K562 (cell line): ENCODE data around the gene PPP1R15B. TPM values are rescaled to one million over a fixed set of nuclear protein-coding genes. Genes with fewer than 3 reads are reported as not detected.
A peak's percentile ranks its signal among the peaks of the same experiment; 100 is the strongest.

Experiments used
- C11orf30 ChIP-seq: fragments of 450-650 bp; IDR thresholded peaks from 2 replicates; pipeline ENCODE4 v1.6.1; 2016; ENCODE audit warnings: low read depth, mild to moderate bottlenecking
- CBFA2T2 ChIP-seq: fragments of 450-650 bp; conservative IDR thresholded peaks from 2 replicates; pipeline ENCODE4 v1.6.1; 2017; ENCODE audit warnings: mild to moderate bottlenecking
- CBX3 ChIP-seq, 2 experiments: IDR thresholded peaks; 1 replicate in 1 of 2; 2 replicates in 1 of 2; pipeline ENCODE4 v1.6.1; 2012; ENCODE audit warnings: inconsistent platforms in 2 of 2, low read length in 2 of 2, borderline replicate concordance in 1 of 2, control low read depth in 1 of 2
- DEAF1 ChIP-seq: fragments of 450-650 bp; formaldehyde crosslinking; IDR thresholded peaks from 2 replicates; pipeline ENCODE4 v1.4.0; 2020; ENCODE audit warnings: mild to moderate bottlenecking, moderate library complexity
- E2F5 ChIP-seq: sonication (generic); formaldehyde crosslinking; IDR thresholded peaks from 2 replicates; pipeline ENCODE4 v1.8.0; 2022; ENCODE audit warnings: mild to moderate bottlenecking, missing genetic modification reagents
- FOXO4 ChIP-seq: fragments of 450-650 bp; formaldehyde crosslinking; IDR thresholded peaks from 2 replicates; pipeline ENCODE4 v1.4.0; 2020; ENCODE audit warnings: mild to moderate bottlenecking, moderate library complexity
- GTF2A2 ChIP-seq: IDR thresholded peaks from 2 replicates; pipeline ENCODE4 v1.6.1; 2016; ENCODE audit warnings: mild to moderate bottlenecking, missing genetic modification characterization, missing compliant biosample characterization
- MAZ ChIP-seq, 2 experiments: fragments of 450-650 bp in 1 of 2; sonication (generic) in 1 of 2; formaldehyde crosslinking; IDR thresholded peaks in 1 of 2; conservative IDR thresholded peaks in 1 of 2; 2 replicates each; pipeline versions ENCODE4 v1.4.0 to v1.5.0; 2020; ENCODE audit warnings: mild to moderate bottlenecking in 1 of 2, missing genetic modification reagents in 1 of 2
- MCM5 ChIP-seq: fragments of 450-650 bp; IDR thresholded peaks from 2 replicates; pipeline ENCODE4 v1.6.1; 2016; ENCODE audit warnings: low read depth
- MEF2D ChIP-seq: conservative IDR thresholded peaks from 2 replicates; pipeline ENCODE4 v1.6.1; 2016; ENCODE audit warnings: low read depth, missing genetic modification characterization, missing compliant biosample characterization
- MYC ChIP-seq, 2 experiments: fragments of 250-450 bp in 1 of 2; sonication (Bioruptor Pico) in 1 of 2; IDR thresholded peaks; 2 replicates each; pipeline versions ENCODE4 v1.5.1 to v1.6.1; 2012 to 2021; ENCODE audit warnings: low read depth in 2 of 2, borderline replicate concordance in 1 of 2, improper control_type of control experiment in 1 of 2, low read length in 1 of 2, mild to moderate bottlenecking in 1 of 2, moderate library complexity in 1 of 2
- RNF219 ChIP-seq: fragments of 250-450 bp; sonication (Bioruptor Pico); IDR thresholded peaks from 2 replicates; pipeline ENCODE4 v1.5.0; 2022; ENCODE audit warnings: mild to moderate bottlenecking
- TCFL5 ChIP-seq: fragments of 250-450 bp; sonication (Bioruptor Pico); conservative IDR thresholded peaks from 2 replicates; pipeline ENCODE4 v1.6.1; 2021; ENCODE audit warnings: mild to moderate bottlenecking, moderate library complexity, matching md5 sums
- ZBTB2 ChIP-seq: fragments of 450-650 bp; IDR thresholded peaks from 2 replicates; pipeline ENCODE4 v1.6.1; 2016; ENCODE audit warnings: antibody characterized with exemption
- ZFPM2 ChIP-seq: fragments of 250-450 bp; sonication (Bioruptor Pico); IDR thresholded peaks from 2 replicates; pipeline ENCODE4 v1.5.1; 2022; ENCODE audit warnings: mild to moderate bottlenecking
- ZNF140 ChIP-seq: fragments of 250-450 bp; sonication (Bioruptor Pico); IDR thresholded peaks from 2 replicates; pipeline ENCODE4 v1.8.0; 2021; ENCODE audit warnings: moderate library complexity, mild to moderate bottlenecking, inconsistent platforms
- ZNF277 ChIP-seq: fragments of 250-450 bp; sonication (Bioruptor Pico); IDR thresholded peaks from 2 replicates; pipeline ENCODE4 v1.8.0; 2022; ENCODE audit warnings: inconsistent platforms, mild to moderate bottlenecking, moderate library complexity, borderline replicate concordance
- polyA plus RNA-seq, 8 experiments: library from polyadenylated mRNA; depleted of rRNA in 4 of 8; stranded (reverse) in 5 of 8; unstranded in 3 of 8; fragments of >200 nt; fragmentation: Nextera tagmentation in 2 of 8; fragmentation: Illumina TruSeq in 1 of 8; extraction: Ambion mirVana in 2 of 8; extraction: Trizol in 1 of 8; gene quantifications; 2 replicates each; pipeline versions ENCODE4 v1.2.1 to v1.2.3, GENCODE V29; 2011 to 2014; ENCODE audit warnings: inconsistent platforms in 1 of 8, missing spikeins in 1 of 8
- total RNA-seq, 7 experiments: library from RNA; depleted of rRNA in 6 of 7; stranded (reverse); fragments of >200 nt in 6 of 7; fragmentation: Illumina TruSeq in 2 of 7; extraction: Trizol in 2 of 7; gene quantifications; 2 replicates each; pipeline versions ENCODE4 v1.2.1 to v1.2.3, GENCODE V29; 2011 to 2021; ENCODE audit warnings: low replicate concordance in 1 of 7

The PPP1R15B gene
- total and polyA plus RNA-seq, 9 of the 15 experiments (the other 6 are each of a cell fraction or from before 2014, with no cell fraction given): 17.0 to 48.1 (median 30.8) TPM

- TF ChIP-seq FOXO4 (CRISPR knock-in tag) (no peak), MCM5 (no peak), MEF2D (tag) (no peak), ZBTB2 (no peak), TCFL5 (CRISPR knock-in tag) (no peak), ZFPM2 (CRISPR knock-in tag) (no peak), ZNF140 (CRISPR knock-in tag) (no peak), E2F5 (CRISPR knock-in tag) (no peak), MAZ (CRISPR knock-in tag; conservative IDR thresholded peaks at IDR 0.05 in 1 of 2, IDR thresholded peaks at IDR 0.05 in 1 of 2) (0 out of 4 replicates have a peak, but pooled peaks of 1 of the 2 experiments have one; percentile 28), RNF219 (no peak), C11orf30 (no peak), CBX3 (IDR thresholded peaks at IDR 0.05; ENCODE audit: borderline replicate concordance in 1 of 2, low read length in 2 of 2) (no peak), ZNF277 (CRISPR knock-in tag) (no peak), GTF2A2 (tag) (no peak), CBFA2T2 (peak; percentile 46), MYC (IDR thresholded peaks at IDR 0.05; ENCODE audit: low read depth, low read length) (no peak), MYC (CRISPR knock-in tag; IDR thresholded peaks at IDR 0.05; ENCODE audit: borderline replicate concordance, low read depth) (no peak), DEAF1 (CRISPR knock-in tag) (peak; percentile 44)
Measured at GRCh38 chr1:204398197-204399125, 13.2 kb downstream of the PPP1R15B start (continued).
